GM12801 (cell line): ENCODE results near the gene NAA40.

Source experiments
- TF ChIP-seq, protein P1 (sequence below): IDR thresholded peaks from one replicate; pipeline ENCODE4 v1.5.1; 2011; ENCODE audit warnings: control low read depth; ENCODE audit not compliant: insufficient read length; ENCODE audit errors: extremely low read depth

Gene NAA40

DNA sequence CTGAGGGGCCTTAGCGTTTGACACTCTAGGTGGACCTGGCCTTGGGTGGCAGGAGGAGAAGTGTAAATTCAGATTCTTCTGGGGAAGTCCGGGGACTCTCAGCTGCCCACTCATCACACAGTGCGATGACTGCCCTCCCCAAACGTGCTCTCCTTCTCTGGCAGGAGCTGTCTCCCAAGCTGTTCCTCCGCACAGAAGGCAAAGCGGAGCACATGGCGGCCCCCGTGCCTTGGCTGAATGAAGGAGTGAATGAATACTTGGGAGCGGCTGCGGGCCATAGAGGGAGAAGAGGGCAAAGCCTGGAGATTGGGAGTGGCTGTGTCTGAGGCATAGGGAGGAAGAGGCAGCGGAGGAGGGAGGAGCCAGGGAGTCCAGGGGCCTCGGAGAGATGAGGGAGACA is 6.9 kb upstream of the NAA40 start:
- TF ChIP-seq, protein P1, sequence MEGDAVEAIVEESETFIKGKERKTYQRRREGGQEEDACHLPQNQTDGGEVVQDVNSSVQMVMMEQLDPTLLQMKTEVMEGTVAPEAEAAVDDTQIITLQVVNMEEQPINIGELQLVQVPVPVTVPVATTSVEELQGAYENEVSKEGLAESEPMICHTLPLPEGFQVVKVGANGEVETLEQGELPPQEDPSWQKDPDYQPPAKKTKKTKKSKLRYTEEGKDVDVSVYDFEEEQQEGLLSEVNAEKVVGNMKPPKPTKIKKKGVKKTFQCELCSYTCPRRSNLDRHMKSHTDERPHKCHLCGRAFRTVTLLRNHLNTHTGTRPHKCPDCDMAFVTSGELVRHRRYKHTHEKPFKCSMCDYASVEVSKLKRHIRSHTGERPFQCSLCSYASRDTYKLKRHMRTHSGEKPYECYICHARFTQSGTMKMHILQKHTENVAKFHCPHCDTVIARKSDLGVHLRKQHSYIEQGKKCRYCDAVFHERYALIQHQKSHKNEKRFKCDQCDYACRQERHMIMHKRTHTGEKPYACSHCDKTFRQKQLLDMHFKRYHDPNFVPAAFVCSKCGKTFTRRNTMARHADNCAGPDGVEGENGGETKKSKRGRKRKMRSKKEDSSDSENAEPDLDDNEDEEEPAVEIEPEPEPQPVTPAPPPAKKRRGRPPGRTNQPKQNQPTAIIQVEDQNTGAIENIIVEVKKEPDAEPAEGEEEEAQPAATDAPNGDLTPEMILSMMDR, result no peak

DNA sequence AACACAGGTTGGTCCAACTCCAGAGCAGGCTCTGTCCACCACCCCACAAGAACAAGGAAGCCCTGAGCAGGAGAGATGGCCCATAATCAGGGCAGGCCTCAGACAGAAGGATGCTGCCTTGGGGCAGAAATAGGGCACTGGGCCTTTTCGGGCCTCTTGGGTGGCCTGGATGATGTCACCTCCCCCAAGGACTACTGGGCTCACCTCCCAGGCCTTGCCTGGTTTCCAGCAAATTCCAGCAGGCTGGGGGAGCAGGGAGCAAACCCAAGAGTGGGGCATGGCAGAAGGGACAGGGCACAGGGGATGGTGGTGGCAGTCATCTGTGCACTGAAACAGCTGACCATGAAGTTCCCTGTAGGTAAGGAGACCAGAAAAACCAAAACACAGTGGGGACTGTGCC is 5.3 kb upstream of the NAA40 start:
- TF ChIP-seq, protein P1, result no peak

DNA sequence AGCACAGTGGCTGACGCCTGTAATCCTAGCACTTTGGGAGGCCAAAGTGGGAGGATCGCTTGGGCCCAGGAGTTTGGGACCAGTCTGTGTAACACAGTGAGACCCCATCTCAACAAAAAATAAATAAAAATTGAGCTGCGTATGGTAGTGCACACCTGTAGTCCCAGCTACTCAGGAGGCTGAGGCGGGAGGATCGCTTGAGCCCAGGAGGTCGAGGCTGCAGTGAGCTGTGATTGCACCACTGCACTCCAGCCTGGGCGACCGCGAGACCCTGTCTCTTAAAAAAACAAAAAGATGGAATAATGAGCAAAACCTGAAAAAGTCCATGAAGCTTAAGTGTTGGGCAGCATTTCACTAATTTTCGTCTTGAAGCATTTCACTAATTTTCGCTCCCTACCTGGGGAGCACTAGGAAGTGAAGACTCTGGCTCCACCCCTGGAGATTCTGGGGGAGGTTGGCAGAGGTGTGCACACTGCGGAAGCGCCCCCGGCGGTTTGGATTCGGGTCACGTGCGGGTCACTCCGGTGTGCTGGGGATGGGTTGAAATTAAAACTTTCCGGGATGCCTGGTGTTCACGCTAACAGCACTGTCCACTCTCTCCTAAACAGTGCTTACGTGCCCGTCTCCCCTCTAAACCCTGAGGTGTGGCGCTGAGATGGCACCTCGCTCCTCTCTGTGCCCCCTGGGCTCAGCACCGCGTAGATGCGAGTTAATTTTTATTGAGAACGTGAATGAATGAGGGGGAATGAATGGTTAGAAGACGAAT is 906 bp upstream of the NAA40 start:
- TF ChIP-seq, protein P1, result no peak

DNA sequence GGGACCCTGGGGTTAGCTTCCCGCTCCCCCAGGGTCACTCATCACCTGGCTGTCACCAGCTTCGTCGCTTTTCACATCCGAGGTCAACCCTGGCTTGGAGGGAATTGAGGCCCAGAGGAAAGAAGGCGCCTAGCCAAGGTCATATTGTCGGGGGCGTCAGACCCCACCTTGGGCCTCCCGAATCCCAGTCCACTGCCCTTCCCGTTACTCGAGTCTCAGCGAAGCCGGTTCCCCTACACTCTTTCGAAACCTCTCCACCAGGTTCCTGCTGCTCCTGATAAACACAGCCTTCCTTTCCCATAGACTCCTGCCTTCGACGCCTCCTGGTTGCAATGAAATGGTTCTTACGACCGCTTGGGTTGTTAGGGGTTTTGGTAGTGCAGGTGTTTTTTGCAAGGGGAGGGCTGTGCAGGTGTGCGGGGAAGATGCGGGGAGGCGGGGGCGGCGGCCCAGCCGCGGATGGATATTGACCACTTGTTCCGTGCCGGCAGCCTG is 642 bp downstream of the NAA40 start:
- TF ChIP-seq, protein P1, result no peak

DNA sequence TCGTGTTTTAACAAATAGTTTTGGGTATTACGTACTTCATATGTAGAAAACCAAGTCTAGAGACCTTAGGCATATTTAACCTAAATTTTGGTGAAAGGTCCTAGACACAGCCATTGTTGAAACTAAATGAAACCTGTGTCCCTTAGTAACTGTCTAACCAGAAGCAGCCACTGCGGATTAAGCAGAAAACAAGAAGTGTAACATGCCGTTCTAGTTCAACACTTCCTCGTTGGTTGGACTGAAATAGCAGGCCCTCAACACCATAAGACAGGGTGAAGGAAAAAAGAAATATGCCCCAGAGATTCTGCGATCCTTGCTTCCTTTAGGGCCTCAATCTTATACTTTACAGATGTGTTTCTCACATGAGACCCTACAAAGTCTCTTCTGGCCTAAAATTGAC is 2.0 kb downstream of the NAA40 start:
- TF ChIP-seq, protein P1, result no peak

DNA sequence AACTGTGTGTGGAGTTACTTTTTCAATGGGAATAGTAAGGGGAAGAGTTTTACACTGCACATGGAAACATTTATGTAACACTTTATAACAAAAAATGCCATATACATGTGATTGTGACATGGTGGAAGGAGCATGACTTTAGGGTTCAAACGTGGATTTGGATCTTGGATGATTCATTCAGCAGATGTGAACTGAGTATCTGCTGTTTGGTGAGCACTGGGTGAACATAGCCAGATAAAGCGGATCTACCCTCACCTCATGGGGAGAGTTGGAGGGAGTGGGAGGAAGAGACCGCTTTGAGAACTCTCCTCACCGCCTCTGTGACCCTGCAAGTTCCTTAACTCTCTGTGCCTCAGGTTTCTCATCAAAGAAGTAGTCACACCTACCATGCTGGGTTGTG is 3.1 kb downstream of the NAA40 start:
- TF ChIP-seq, protein P1, result no peak

DNA sequence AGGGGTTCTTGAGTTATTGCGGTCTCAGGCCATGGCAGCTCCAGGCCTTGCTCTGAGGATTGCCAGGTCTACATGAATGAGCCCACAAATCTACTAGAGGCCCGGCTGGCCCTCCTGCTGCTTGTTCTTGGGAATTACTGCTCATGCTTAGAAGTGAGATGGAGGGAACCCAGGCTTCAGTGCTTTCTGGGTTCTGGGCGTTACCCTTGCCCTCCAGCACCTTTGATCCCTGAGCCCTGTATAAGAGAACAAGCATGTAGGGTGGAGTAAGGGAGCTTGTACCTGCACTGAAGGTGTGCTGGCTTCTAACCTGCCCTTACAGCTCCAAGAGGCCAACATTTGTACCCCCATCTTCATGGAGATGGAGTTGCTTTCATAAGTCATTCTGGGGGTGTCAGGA is 4.0 kb downstream of the NAA40 start:
- TF ChIP-seq, protein P1, result no peak

DNA sequence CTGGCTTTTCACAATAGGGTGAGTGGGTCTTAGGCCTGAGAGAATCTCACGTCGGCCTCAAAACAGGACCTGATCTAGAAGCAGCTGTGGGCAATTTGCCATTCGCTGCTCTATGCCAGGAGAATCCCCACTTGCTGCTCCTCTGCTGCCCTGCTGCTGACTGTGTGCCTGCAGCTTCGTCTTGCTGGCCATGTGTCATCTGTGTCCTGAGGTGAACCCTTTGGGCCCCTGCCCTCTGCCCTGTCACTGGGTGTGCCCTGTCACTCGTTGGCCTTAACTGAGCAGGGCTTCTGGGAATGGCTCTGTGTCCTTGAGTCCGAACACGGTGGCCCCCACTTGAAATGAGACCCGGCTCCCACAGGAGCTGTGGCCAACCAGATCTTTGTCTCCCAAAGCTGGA is 6.2 kb downstream of the NAA40 start:
- TF ChIP-seq, protein P1, result no peak
